Measurements from ENCODE around the gene CUL9.

CUL9 gene

GRCh38 chr6:43171707-43172103, 10.3 kb upstream of the CUL9 start:
- no peak for TF ChIP-seq POLR2AphosphoS5 (IDR thresholded peaks at IDR 0.05; ENCODE audit: low read depth, low read length)
- no peak for TF ChIP-seq TAF1 (IDR thresholded peaks at IDR 0.05; ENCODE audit: low read depth, low read length)
- no peak for TF ChIP-seq SPI1 (IDR thresholded peaks at IDR 0.05; ENCODE audit: low read depth, low read length)
- TF ChIP-seq PAX5 (IDR thresholded peaks at IDR 0.05; ENCODE audit: insufficient read depth, low read length, severe bottlenecking): no peak
- TF ChIP-seq POLR2A (IDR thresholded peaks at IDR 0.05; ENCODE audit: low read depth, low read length): no peak
- no peak for TF ChIP-seq POU2F2 (IDR thresholded peaks at IDR 0.05; ENCODE audit: low read depth, low read length)
- FAIRE-seq (no peak), DNase-seq (ENCODE audit: insufficient read length, low spot score) (no peak)

GRCh38 chr6:43172104-43173007, 9.6 kb upstream of the CUL9 start:
- no peak for TF ChIP-seq POU2F2 (IDR thresholded peaks at IDR 0.05; ENCODE audit: low read depth, low read length)
- peak; percentile 67 for TF ChIP-seq SPI1 (IDR thresholded peaks at IDR 0.05; ENCODE audit: low read depth, low read length)
- no peak for DNase-seq (ENCODE audit: insufficient read length, low spot score)
- peak; percentile 16 for FAIRE-seq

DNA sequence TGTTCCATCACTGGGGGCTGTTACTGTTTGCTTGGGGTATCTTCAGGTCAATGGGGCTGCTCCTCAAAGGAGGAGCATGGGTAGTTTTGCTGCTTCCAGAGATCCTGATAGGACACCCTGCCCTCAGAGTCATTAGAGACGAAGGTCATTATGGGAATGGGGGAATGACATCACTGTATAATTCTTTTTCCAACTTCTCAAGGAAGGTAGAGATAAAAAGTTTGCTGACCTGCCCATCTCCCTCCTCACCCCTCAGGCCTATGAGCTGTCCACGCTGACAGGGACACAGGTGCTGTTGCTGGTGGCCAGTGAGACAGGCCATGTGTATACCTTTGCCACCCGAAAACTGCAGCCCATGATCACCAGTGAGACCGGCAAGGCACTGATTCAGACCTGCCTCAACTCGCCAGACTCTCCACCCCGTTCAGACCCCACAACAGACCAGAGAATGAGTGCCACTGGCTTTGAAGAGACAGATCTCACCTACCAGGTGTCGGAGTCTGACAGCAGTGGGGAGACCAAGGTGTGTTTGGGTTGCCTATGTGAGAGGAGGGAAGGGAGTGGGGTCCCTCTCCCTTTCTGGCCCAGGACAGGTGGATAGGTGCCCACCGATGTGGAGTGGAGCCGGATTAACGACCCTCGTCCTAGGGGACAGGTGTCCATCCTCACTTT, 8.3 kb upstream of the CUL9 start:
- FAIRE-seq (no peak), DNase-seq (ENCODE audit: insufficient read length, low spot score) (no peak)
- TF ChIP-seq TAF1 (IDR thresholded peaks at IDR 0.05; ENCODE audit: low read depth, low read length): no peak
- no peak for TF ChIP-seq POLR2AphosphoS5 (IDR thresholded peaks at IDR 0.05; ENCODE audit: low read depth, low read length)
- TF ChIP-seq POLR2A (IDR thresholded peaks at IDR 0.05; ENCODE audit: low read depth, low read length): no peak
- no peak for TF ChIP-seq SPI1 (IDR thresholded peaks at IDR 0.05; ENCODE audit: low read depth, low read length)
- no peak for TF ChIP-seq POU2F2 (IDR thresholded peaks at IDR 0.05; ENCODE audit: low read depth, low read length)
- TF ChIP-seq PAX5 (IDR thresholded peaks at IDR 0.05; ENCODE audit: insufficient read depth, low read length, severe bottlenecking): no peak

DNA sequence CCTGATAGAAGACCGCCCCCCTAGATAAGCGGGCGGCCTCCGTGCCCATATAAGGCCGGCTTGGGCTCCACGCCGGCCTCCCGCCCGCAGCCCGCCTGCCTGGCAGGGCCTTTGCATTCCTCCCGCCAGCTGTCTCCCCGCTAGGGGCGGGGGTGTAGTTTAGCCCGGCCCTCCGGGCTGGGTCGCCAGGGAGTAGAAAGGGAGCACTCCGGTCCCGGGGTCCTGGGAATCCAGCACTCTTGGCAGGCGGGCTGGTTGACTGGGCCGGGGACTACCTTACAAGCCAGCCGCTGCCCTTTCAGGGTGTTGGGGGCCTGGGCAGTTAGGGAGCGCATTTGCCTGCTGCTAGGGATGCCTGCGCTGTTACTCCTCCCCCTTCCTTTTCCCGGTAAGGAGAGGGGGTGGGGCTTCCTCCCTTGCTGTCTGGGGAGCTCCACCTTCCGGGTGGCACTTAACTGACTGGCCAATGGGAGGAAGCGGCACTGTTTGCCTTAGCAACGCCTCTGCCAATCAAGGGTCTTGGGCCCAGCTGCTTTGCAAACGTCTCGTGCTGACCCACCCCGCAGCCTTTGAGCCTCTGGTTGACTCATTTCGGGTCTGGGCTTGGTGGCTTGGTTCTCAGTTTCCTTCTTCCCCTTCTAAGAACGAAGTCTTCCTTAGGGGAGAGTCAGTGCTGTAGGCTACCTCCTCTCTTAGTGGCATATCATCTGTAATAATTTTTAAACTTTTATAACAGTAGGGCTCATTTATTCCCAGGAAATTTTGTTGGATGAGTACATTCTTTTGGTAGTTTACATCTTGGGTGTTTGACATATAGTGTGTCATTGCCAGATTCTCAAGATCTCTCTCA, 7.5 kb upstream of the CUL9 start:
- peak; percentile 96 for FAIRE-seq
- peak; percentile 95 for DNase-seq (ENCODE audit: insufficient read length, low spot score)
- TF ChIP-seq SPI1 (IDR thresholded peaks at IDR 0.05; ENCODE audit: low read depth, low read length) (peak; percentile 71), POU2F2 (IDR thresholded peaks at IDR 0.05; ENCODE audit: low read depth, low read length) (peak; percentile 91), POLR2AphosphoS5 (IDR thresholded peaks at IDR 0.05; ENCODE audit: low read depth, low read length) (no peak), TAF1 (IDR thresholded peaks at IDR 0.05; ENCODE audit: low read depth, low read length) (no peak), PAX5 (IDR thresholded peaks at IDR 0.05; ENCODE audit: insufficient read depth, low read length, severe bottlenecking) (no peak), POLR2A (IDR thresholded peaks at IDR 0.05; ENCODE audit: low read depth, low read length) (no peak)

GRCh38 chr6:43175676-43176422, 6.1 kb upstream of the CUL9 start:
- TF ChIP-seq POLR2A (IDR thresholded peaks at IDR 0.05; ENCODE audit: low read depth, low read length) (no peak), SPI1 (IDR thresholded peaks at IDR 0.05; ENCODE audit: low read depth, low read length) (no peak), POU2F2 (IDR thresholded peaks at IDR 0.05; ENCODE audit: low read depth, low read length) (no peak), POLR2AphosphoS5 (IDR thresholded peaks at IDR 0.05; ENCODE audit: low read depth, low read length) (no peak), TAF1 (IDR thresholded peaks at IDR 0.05; ENCODE audit: low read depth, low read length) (no peak), PAX5 (IDR thresholded peaks at IDR 0.05; ENCODE audit: insufficient read depth, low read length, severe bottlenecking) (no peak)
- no peak for DNase-seq (ENCODE audit: insufficient read length, low spot score)
- FAIRE-seq: no peak

GRCh38 chr6:43176423-43176786, 5.6 kb upstream of the CUL9 start:
- no peak for FAIRE-seq
- TF ChIP-seq TAF1 (IDR thresholded peaks at IDR 0.05; ENCODE audit: low read depth, low read length) (no peak), POLR2A (IDR thresholded peaks at IDR 0.05; ENCODE audit: low read depth, low read length) (no peak), POLR2AphosphoS5 (IDR thresholded peaks at IDR 0.05; ENCODE audit: low read depth, low read length) (no peak), POU2F2 (IDR thresholded peaks at IDR 0.05; ENCODE audit: low read depth, low read length) (no peak)
- DNase-seq (ENCODE audit: insufficient read length, low spot score): no peak

DNA sequence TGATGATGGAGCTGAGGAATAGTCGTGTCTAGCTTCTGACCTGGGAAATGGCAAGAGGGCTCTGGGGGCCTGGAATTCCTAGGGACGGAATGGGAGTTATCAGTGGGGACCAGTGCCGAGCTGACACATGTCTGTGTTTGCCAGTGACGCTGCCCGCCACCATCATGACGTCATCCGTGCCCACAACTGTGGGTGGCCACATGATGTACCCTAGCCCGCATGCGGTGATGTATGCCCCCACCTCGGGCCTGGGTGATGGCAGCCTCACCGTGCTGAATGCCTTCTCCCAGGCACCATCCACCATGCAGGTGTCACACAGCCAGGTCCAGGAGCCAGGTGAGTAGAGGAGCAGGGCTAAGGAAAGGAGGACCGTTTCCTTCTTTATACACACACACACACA, 3.8 kb upstream of the CUL9 start:
- TF ChIP-seq PAX5 (IDR thresholded peaks at IDR 0.05; ENCODE audit: insufficient read depth, low read length, severe bottlenecking) (no peak), POU2F2 (IDR thresholded peaks at IDR 0.05; ENCODE audit: low read depth, low read length) (no peak), POLR2AphosphoS5 (IDR thresholded peaks at IDR 0.05; ENCODE audit: low read depth, low read length) (no peak), SPI1 (IDR thresholded peaks at IDR 0.05; ENCODE audit: low read depth, low read length) (no peak), TAF1 (IDR thresholded peaks at IDR 0.05; ENCODE audit: low read depth, low read length) (no peak), POLR2A (IDR thresholded peaks at IDR 0.05; ENCODE audit: low read depth, low read length) (no peak)
- DNase-seq (ENCODE audit: insufficient read length, low spot score) (no peak), FAIRE-seq (peak; percentile 20)

DNA sequence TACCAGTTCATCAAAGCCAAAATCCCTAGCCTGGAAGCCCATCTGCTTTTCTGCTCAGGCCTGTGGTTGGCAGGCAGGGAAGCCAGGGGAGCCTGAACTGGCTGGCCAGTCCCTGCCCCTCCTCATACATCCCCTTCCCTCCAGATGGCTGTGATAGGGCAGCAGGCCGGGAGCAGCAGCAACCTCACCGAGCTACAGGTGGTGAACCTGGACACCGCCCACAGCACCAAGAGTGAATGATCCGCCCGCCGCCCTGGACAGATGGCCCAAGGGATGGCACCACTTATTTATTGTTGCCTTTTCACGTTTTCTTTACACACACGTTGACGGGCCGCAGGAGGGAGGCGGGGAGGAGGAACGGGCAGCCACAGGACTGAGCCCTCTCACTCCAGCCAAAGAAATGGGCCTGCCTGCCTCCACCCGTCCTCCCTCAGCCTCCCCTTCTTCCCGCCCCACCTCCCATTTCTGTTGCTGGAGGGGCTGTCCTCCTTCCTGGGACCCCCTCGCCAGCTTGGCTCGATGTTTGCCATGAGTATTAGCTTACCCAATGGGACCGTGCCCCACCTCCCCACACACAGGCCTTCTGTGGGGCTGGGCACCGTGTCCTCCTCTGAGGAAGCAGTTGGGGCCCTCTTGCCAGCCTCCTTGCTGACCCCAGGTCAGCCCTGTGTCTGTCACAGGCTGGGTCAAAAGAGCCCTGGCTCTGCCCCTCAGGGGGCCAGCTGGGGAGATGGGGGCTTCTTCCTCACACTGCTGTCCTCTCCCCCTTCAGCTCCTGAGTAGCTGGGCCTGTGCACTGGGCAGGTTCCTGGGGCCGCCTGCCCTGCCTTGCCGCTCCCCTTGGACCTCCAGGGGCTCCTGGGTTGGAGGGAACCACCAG, 2.8 kb upstream of the CUL9 start:
- TF ChIP-seq POLR2AphosphoS5 (IDR thresholded peaks at IDR 0.05; ENCODE audit: low read depth, low read length) (peak; percentile 32; the same call in 1 of the 2 replicates), PAX5 (IDR thresholded peaks at IDR 0.05; ENCODE audit: insufficient read depth, low read length, severe bottlenecking) (no peak)
- FAIRE-seq (no peak), DNase-seq (ENCODE audit: insufficient read length, low spot score) (no peak)
